ENCODE results near the gene VEZT. TPM values are rescaled to one million over a fixed set of nuclear protein-coding genes. Genes with fewer than 3 reads are reported as not detected.

The VEZT gene
- total and polyA plus RNA-seq, 9 of the 15 experiments (the other 6 are each of a cell fraction or from before 2014, with no cell fraction given): 16.1 to 61.5 (median 32.6) TPM

- TF ChIP-seq, protein P1, sequence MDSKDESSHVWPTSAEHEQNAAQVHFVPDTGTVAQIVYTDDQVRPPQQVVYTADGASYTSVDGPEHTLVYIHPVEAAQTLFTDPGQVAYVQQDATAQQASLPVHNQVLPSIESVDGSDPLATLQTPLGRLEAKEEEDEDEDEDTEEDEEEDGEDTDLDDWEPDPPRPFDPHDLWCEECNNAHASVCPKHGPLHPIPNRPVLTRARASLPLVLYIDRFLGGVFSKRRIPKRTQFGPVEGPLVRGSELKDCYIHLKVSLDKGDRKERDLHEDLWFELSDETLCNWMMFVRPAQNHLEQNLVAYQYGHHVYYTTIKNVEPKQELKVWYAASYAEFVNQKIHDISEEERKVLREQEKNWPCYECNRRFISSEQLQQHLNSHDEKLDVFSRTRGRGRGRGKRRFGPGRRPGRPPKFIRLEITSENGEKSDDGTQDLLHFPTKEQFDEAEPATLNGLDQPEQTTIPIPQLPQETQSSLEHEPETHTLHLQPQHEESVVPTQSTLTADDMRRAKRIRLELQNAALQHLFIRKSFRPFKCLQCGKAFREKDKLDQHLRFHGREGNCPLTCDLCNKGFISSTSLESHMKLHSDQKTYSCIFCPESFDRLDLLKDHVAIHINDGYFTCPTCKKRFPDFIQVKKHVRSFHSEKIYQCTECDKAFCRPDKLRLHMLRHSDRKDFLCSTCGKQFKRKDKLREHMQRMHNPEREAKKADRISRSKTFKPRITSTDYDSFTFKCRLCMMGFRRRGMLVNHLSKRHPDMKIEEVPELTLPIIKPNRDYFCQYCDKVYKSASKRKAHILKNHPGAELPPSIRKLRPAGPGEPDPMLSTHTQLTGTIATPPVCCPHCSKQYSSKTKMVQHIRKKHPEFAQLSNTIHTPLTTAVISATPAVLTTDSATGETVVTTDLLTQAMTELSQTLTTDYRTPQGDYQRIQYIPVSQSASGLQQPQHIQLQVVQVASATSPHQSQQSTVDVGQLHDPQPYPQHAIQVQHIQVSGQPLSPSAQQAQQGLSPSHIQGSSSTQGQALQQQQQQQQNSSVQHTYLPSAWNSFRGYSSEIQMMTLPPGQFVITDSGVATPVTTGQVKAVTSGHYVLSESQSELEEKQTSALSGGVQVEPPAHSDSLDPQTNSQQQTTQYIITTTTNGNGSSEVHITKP (IDR thresholded peaks at IDR 0.05; ENCODE audit: partially characterized antibody): no peak
- TF ChIP-seq, protein P2, sequence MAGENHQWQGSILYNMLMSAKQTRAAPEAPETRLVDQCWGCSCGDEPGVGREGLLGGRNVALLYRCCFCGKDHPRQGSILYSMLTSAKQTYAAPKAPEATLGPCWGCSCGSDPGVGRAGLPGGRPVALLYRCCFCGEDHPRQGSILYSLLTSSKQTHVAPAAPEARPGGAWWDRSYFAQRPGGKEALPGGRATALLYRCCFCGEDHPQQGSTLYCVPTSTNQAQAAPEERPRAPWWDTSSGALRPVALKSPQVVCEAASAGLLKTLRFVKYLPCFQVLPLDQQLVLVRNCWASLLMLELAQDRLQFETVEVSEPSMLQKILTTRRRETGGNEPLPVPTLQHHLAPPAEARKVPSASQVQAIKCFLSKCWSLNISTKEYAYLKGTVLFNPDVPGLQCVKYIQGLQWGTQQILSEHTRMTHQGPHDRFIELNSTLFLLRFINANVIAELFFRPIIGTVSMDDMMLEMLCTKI (IDR thresholded peaks at IDR 0.05; ENCODE audit: partially characterized antibody): no peak
- TF ChIP-seq ZNF75A (CRISPR knock-in tag; IDR thresholded peaks at IDR 0.05) (no peak), ZNF24 (IDR thresholded peaks at IDR 0.05) (no peak), MEF2D (tag; conservative IDR thresholded peaks at IDR 0.05; ENCODE audit: low read depth) (no peak), ZBED1 (IDR thresholded peaks at IDR 0.05) (no peak), GATAD2A (IDR thresholded peaks at IDR 0.05) (no peak), ARHGAP35 (IDR thresholded peaks at IDR 0.05; ENCODE audit: partially characterized antibody) (no peak), ELF4 (CRISPR knock-in tag; IDR thresholded peaks at IDR 0.05) (no peak), CHD1 (IDR thresholded peaks at IDR 0.05; ENCODE audit: low read length) (no peak), MCM7 (IDR thresholded peaks at IDR 0.05) (no peak), SRSF1 (IDR thresholded peaks at IDR 0.05; ENCODE audit: low read depth, low read length) (no peak)
- TF ChIP-seq, protein P3, sequence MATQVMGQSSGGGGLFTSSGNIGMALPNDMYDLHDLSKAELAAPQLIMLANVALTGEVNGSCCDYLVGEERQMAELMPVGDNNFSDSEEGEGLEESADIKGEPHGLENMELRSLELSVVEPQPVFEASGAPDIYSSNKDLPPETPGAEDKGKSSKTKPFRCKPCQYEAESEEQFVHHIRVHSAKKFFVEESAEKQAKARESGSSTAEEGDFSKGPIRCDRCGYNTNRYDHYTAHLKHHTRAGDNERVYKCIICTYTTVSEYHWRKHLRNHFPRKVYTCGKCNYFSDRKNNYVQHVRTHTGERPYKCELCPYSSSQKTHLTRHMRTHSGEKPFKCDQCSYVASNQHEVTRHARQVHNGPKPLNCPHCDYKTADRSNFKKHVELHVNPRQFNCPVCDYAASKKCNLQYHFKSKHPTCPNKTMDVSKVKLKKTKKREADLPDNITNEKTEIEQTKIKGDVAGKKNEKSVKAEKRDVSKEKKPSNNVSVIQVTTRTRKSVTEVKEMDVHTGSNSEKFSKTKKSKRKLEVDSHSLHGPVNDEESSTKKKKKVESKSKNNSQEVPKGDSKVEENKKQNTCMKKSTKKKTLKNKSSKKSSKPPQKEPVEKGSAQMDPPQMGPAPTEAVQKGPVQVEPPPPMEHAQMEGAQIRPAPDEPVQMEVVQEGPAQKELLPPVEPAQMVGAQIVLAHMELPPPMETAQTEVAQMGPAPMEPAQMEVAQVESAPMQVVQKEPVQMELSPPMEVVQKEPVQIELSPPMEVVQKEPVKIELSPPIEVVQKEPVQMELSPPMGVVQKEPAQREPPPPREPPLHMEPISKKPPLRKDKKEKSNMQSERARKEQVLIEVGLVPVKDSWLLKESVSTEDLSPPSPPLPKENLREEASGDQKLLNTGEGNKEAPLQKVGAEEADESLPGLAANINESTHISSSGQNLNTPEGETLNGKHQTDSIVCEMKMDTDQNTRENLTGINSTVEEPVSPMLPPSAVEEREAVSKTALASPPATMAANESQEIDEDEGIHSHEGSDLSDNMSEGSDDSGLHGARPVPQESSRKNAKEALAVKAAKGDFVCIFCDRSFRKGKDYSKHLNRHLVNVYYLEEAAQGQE (IDR thresholded peaks at IDR 0.05; ENCODE audit: borderline replicate concordance): no peak
- TF ChIP-seq, protein P3 (CRISPR knock-in tag; IDR thresholded peaks at IDR 0.05; ENCODE audit: low read depth): no peak
- TF ChIP-seq, protein P4, sequence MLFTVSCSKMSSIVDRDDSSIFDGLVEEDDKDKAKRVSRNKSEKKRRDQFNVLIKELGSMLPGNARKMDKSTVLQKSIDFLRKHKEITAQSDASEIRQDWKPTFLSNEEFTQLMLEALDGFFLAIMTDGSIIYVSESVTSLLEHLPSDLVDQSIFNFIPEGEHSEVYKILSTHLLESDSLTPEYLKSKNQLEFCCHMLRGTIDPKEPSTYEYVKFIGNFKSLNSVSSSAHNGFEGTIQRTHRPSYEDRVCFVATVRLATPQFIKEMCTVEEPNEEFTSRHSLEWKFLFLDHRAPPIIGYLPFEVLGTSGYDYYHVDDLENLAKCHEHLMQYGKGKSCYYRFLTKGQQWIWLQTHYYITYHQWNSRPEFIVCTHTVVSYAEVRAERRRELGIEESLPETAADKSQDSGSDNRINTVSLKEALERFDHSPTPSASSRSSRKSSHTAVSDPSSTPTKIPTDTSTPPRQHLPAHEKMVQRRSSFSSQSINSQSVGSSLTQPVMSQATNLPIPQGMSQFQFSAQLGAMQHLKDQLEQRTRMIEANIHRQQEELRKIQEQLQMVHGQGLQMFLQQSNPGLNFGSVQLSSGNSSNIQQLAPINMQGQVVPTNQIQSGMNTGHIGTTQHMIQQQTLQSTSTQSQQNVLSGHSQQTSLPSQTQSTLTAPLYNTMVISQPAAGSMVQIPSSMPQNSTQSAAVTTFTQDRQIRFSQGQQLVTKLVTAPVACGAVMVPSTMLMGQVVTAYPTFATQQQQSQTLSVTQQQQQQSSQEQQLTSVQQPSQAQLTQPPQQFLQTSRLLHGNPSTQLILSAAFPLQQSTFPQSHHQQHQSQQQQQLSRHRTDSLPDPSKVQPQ (CRISPR knock-in tag; IDR thresholded peaks at IDR 0.05; ENCODE audit: borderline replicate concordance): no peak
Observed at GRCh38 chr12:95181103-95181502, 36.5 kb upstream of the VEZT start (continued).

Data from K562 (cell line).